ENCODE measurements around the gene PRPF40B. TPM values are rescaled to one million over a fixed set of nuclear protein-coding genes. Genes with fewer than 3 reads are reported as not detected.

PRPF40B gene
- total and polyA plus RNA-seq, 8 donors: 16.0 to 27.5 (median 23.5) TPM

DNA sequence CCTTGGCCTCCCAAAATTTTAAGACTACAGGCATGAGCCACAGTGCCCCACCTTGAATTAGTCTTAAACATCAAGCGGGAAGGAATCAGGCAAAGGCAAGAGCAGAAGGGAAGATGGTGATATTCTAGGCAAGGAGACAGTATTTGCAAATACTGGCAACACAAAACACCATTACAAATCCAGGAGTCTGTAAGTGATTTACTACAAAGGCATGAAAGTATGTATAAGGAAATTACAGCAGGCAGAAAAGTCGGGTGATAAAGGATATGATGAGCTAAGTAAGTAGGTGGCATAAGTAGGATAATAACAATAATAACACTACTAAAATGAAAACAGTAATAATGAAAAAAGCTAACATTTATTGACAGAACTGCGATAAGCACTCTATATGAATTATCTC is 55.4 kb downstream of the PRPF40B start:
- TF ChIP-seq, protein P1, sequence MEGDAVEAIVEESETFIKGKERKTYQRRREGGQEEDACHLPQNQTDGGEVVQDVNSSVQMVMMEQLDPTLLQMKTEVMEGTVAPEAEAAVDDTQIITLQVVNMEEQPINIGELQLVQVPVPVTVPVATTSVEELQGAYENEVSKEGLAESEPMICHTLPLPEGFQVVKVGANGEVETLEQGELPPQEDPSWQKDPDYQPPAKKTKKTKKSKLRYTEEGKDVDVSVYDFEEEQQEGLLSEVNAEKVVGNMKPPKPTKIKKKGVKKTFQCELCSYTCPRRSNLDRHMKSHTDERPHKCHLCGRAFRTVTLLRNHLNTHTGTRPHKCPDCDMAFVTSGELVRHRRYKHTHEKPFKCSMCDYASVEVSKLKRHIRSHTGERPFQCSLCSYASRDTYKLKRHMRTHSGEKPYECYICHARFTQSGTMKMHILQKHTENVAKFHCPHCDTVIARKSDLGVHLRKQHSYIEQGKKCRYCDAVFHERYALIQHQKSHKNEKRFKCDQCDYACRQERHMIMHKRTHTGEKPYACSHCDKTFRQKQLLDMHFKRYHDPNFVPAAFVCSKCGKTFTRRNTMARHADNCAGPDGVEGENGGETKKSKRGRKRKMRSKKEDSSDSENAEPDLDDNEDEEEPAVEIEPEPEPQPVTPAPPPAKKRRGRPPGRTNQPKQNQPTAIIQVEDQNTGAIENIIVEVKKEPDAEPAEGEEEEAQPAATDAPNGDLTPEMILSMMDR (IDR thresholded peaks at IDR 0.05): no peak
- Histone ChIP-seq H3K27ac (no peak overlapping the region), H3K9me3 (no peaks in the 10 kb centered on the region), H3K4me3 (no peak overlapping the region), H3K27me3 (no peaks in the 10 kb centered on the region), H3K4me1 (peaks cover 17 to 24% of the 10 kb centered on the region in 2 donors), H3K36me3 (no peaks in the 10 kb centered on the region)
- intact Hi-C loops (cut with DNase I): no loop called here
- no peak for ATAC-seq
- DNase-seq: no peak

DNA sequence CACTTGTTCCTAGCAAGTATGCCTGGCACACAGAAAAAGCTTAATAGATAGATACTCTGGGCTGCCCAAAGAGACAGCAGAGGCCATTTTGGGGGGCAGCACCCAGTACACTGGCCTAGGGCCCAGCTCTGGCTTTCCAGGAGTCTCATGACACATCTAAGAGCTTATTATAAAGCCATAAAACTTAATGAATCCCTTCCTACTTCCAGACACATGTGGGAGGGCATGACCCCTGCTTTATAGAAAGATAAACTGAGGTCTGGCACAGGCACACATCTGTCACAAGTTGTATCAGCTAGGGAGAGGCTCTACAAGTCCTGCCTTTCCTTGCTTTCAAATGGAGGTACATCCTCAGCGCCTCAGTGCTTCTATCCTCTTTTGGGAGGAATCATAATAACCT is 56.7 kb downstream of the PRPF40B start:
- Histone ChIP-seq H3K4me1 (peaks cover 4 to 23% of the 10 kb centered on the region in 2 donors), H3K27me3 (no peaks in the 10 kb centered on the region), H3K4me3 (no peak overlapping the region), H3K36me3 (no peaks in the 10 kb centered on the region), H3K9me3 (no peaks in the 10 kb centered on the region), H3K27ac (no peak overlapping the region)
- no peak for DNase-seq
- no peak for ATAC-seq
- TF ChIP-seq, protein P1 (IDR thresholded peaks at IDR 0.05): no peak
- intact Hi-C loops (cut with DNase I): no loop called here

DNA sequence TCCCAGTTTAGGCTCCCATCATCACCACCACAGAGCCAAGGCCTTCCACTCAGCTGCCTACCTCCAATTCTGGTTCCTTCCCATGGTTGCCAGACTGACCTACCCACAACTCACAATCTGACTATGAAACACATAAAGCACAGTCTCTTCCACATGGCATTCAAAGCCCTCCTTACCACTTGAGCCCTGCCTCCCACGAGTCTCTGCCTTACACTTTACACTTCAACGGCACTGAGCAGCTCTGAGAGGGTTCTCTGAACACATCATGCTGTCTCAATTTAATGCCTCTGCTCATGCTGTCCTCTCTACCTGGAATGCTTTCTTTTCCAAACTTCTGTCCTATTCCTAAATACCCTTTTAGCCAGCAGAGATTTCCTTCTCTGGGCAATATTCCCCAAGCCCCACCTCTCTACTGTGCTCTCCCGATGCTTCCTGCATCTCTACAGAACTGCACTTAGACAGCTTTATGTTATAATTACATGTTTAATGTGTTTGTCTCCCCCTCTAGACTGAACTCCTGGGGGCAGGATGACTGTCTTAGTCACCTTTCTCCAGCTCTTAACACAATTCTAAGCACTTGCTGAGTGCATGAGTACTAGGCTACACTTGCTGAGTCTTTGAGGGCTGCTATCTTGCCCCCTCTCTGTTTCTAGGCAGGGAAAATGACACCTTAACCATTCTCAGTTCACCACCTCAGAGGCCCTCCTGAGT is 60.4 kb downstream of the PRPF40B start:
- Histone ChIP-seq H3K36me3 (no peaks in the 10 kb centered on the region), H3K27ac (no peak overlapping the region), H3K4me3 (no peak overlapping the region), H3K9me3 (no peaks in the 10 kb centered on the region), H3K4me1 (peaks cover 0 to 13% of the 10 kb centered on the region in 2 donors), H3K27me3 (no peaks in the 10 kb centered on the region)
- intact Hi-C loops (cut with DNase I): no loop called here
- TF ChIP-seq, protein P1 (IDR thresholded peaks at IDR 0.05): no peak
- no peak for ATAC-seq
- DNase-seq: no peak

GRCh38 chr12:49684310-49684854 is 61.0 kb downstream of the PRPF40B start:
- TF ChIP-seq, protein P1 (IDR thresholded peaks at IDR 0.05): no peak
- Histone ChIP-seq H3K4me3 (no peak overlapping the region), H3K9me3 (no peaks in the 10 kb centered on the region), H3K4me1 (peaks cover 0 to 15% of the 10 kb centered on the region in 2 donors), H3K27ac (no peak overlapping the region), H3K27me3 (no peaks in the 10 kb centered on the region), H3K36me3 (no peaks in the 10 kb centered on the region)
- ATAC-seq (no peak), DNase-seq (no peak)
- intact Hi-C loops (cut with DNase I): no loop called here

DNA sequence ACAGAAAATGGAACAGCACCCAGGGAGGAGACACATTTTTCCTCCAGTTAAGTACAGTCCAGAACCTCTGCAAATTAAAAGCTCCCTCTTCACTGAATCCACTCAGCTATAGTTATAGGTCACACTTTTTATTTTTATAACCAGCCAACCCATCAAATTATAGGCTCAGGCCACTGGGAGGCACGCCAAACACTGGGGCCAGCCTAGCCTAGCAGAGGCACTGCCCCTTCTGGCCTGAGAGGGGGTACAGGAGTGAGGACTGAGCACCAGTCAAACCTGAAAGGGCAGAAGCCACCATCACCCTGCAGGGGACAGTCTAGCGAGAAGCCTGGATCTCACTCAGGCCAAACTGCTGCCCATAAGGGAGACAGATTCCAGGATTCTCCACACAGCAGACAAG is 64.6 kb downstream of the PRPF40B start:
- Histone ChIP-seq H3K9me3 (no peaks in the 10 kb centered on the region), H3K4me1 (peaks cover 6 to 37% of the 10 kb centered on the region in 2 donors), H3K36me3 (no peaks in the 10 kb centered on the region), H3K4me3 (no peak overlapping the region), H3K27ac (no peak overlapping the region), H3K27me3 (no peaks in the 10 kb centered on the region)
- TF ChIP-seq, protein P1 (IDR thresholded peaks at IDR 0.05): no peak
- intact Hi-C loops (cut with DNase I): no loop called here
- DNase-seq (no peak), ATAC-seq (no peak)
